H1 (cell line): ENCODE data around the gene CACNA1C. TPM values are rescaled to one million over a fixed set of nuclear protein-coding genes. Genes with fewer than 3 reads are reported as not detected.

Experiments
- CTCF ChIP-seq, 3 experiments: IDR thresholded peaks; 1 replicate in 2 of 3; 2 replicates in 1 of 3; pipeline versions ENCODE4 v1.5.1 to v1.6.1; 2011; ENCODE audit warnings: low read length in 3 of 3, mild to moderate bottlenecking in 3 of 3, inconsistent platforms in 2 of 3, low read depth in 1 of 3, moderate library complexity in 1 of 3; ENCODE audit not compliant: insufficient read depth in 1 of 3; ENCODE audit errors: control extremely low read depth in 1 of 3
- GABPA ChIP-seq: IDR thresholded peaks from 2 replicates; pipeline ENCODE4 v1.6.1; 2011; ENCODE audit warnings: mild to moderate bottlenecking, low read length, moderate library complexity, borderline replicate concordance; ENCODE audit not compliant: insufficient read depth
- RFX5 ChIP-seq: IDR thresholded peaks from 2 replicates; pipeline ENCODE4 v1.6.1; 2011; ENCODE audit warnings: low read depth, low read length, improper control_type of control experiment, borderline replicate concordance
- SIX5 ChIP-seq: IDR thresholded peaks from 2 replicates; pipeline ENCODE4 v1.6.1; 2011; ENCODE audit warnings: mild to moderate bottlenecking, low read depth, low read length
- polyA plus RNA-seq, 7 experiments: library from polyadenylated mRNA; depleted of rRNA in 3 of 7; stranded (reverse) in 5 of 7; unstranded in 2 of 7; fragments of >200 nt in 5 of 7; fragments of 200-250 nt in 2 of 7; gene quantifications; 1 replicate in 5 of 7; 2 replicates in 1 of 7; 4 replicates in 1 of 7; pipeline versions ENCODE4 v1.2.1 to v1.2.3, GENCODE V29; 2011 to 2013; ENCODE audit warnings: missing spikeins in 2 of 7, mixed read lengths in 2 of 7
- total RNA-seq: library from RNA; stranded (reverse); fragmentation: NEBNext Ultra II Directional; extraction: Animal tissue kit (Norgen Biotek cat#: 25700); gene quantifications from 2 replicates; pipeline ENCODE4 v1.2.1, GENCODE V29; 2021

Gene CACNA1C
- total and polyA plus RNA-seq, 2 of the 8 experiments (the other 6 are each of a cell fraction or from before 2014, with no cell fraction given), result 1.3 TPM

GRCh38 chr12:2097617-2098016, 44.8 kb downstream of the CACNA1C start (continued):
- TF ChIP-seq CTCF (IDR thresholded peaks at IDR 0.05; ENCODE audit: control extremely low read depth in 1 of 3, insufficient read depth in 1 of 3, low read depth in 1 of 3, low read length in 3 of 3) (no peak), SIX5 (no peak), RFX5 (no peak), GABPA (no peak)
